H9 (cell line): ENCODE results near the gene CAMK1G. TPM values are rescaled to one million over a fixed set of nuclear protein-coding genes. Genes with fewer than 3 reads are reported as not detected.

ENCODE experiments used
- DNase-seq: peaks from one replicate; pipeline ENCODE4 v3.0.0-alpha.2; 2017
- H2AFZ ChIP-seq: one replicate; pipeline ENCODE4 v1.6.1; 2013; ENCODE audit warnings: mild to moderate bottlenecking, low read length, control low read depth, moderate library complexity
- H2AK5ac ChIP-seq: 2 replicates; pipeline ENCODE4 v1.6.1; 2013; ENCODE audit warnings: low read length, control low read depth, mixed read lengths; ENCODE audit not compliant: insufficient read length
- H2BK120ac ChIP-seq: one replicate; pipeline ENCODE4 v1.6.1; 2013; ENCODE audit warnings: low read depth, mild to moderate bottlenecking, low read length, control low read depth, inconsistent platforms; ENCODE audit not compliant: poor library complexity, severe bottlenecking
- H2BK12ac ChIP-seq: 2 replicates; pipeline ENCODE4 v1.6.1; 2013; ENCODE audit warnings: low read length, control low read depth, mixed read lengths, low read depth; ENCODE audit not compliant: insufficient read length
- H2BK15ac ChIP-seq: 2 replicates; pipeline ENCODE4 v1.6.1; 2013; ENCODE audit warnings: low read depth, low read length, control low read depth
- H2BK20ac ChIP-seq: one replicate; pipeline ENCODE4 v1.6.1; 2013; ENCODE audit warnings: low read depth, mild to moderate bottlenecking, low read length, control low read depth, inconsistent platforms; ENCODE audit not compliant: poor library complexity, severe bottlenecking
- H2BK5ac ChIP-seq: 2 replicates; pipeline ENCODE4 v1.6.1; 2013; ENCODE audit warnings: low read length, control low read depth, mixed read lengths; ENCODE audit not compliant: insufficient read length
- H3K14ac ChIP-seq: 2 replicates; pipeline ENCODE4 v1.6.1; 2013; ENCODE audit warnings: low read length, control low read depth; ENCODE audit not compliant: insufficient read depth
- H3K18ac ChIP-seq: 2 replicates; pipeline ENCODE4 v1.6.1; 2013; ENCODE audit warnings: low read depth, mild to moderate bottlenecking, mixed read lengths, low read length, control low read depth; ENCODE audit not compliant: insufficient read length
- H3K23ac ChIP-seq: 2 replicates; pipeline ENCODE4 v1.6.1; 2013; ENCODE audit warnings: low read length, control low read depth, mixed read lengths, low read depth; ENCODE audit not compliant: insufficient read length
- H3K23me2 ChIP-seq: 2 replicates; pipeline ENCODE4 v1.6.1; 2013; ENCODE audit warnings: low read depth, mild to moderate bottlenecking, mixed read lengths, low read length, control low read depth; ENCODE audit not compliant: insufficient read length, poor library complexity, severe bottlenecking
- H3K27ac ChIP-seq: 2 replicates; pipeline ENCODE4 v1.5.1; 2013; ENCODE audit warnings: low read length, control low read depth, mixed read lengths, low read depth; ENCODE audit not compliant: insufficient read length
- H3K27me3 ChIP-seq: 2 replicates; pipeline ENCODE4 v1.6.1; 2013; ENCODE audit warnings: low read length, control low read depth, inconsistent platforms; ENCODE audit not compliant: insufficient read depth
- H3K4ac ChIP-seq: 2 replicates; pipeline ENCODE4 v1.6.1; 2013; ENCODE audit warnings: low read depth, mild to moderate bottlenecking, control low read depth, inconsistent platforms, low read length, moderate library complexity
- H3K4me1 ChIP-seq: 2 replicates; pipeline ENCODE4 v1.6.1; 2013; ENCODE audit warnings: low read length, control low read depth, inconsistent platforms; ENCODE audit not compliant: insufficient read depth
- H3K4me2 ChIP-seq: 2 replicates; pipeline ENCODE4 v1.6.1; 2013; ENCODE audit warnings: low read length, control low read depth, mixed read lengths; ENCODE audit not compliant: insufficient read length, insufficient read depth
- H3K56ac ChIP-seq: 2 replicates; pipeline ENCODE4 v1.6.1; 2013; ENCODE audit warnings: low read depth, mild to moderate bottlenecking, mixed read lengths, low read length, control low read depth; ENCODE audit not compliant: insufficient read length
- H3K79me1 ChIP-seq: 2 replicates; pipeline ENCODE4 v1.6.1; 2013; ENCODE audit warnings: low read depth, mild to moderate bottlenecking, moderate library complexity, low read length, control low read depth, inconsistent platforms; ENCODE audit not compliant: insufficient read depth, poor library complexity, severe bottlenecking
- H3K79me2 ChIP-seq: 2 replicates; pipeline ENCODE4 v1.6.1; 2013; ENCODE audit warnings: low read length, control low read depth, inconsistent platforms; ENCODE audit not compliant: insufficient read depth
- H3K9ac ChIP-seq: 2 replicates; pipeline ENCODE4 v1.6.1; 2013; ENCODE audit warnings: low read length, control low read depth, mixed read lengths; ENCODE audit not compliant: insufficient read length; ENCODE audit errors: extremely low read depth
- H3K9me3 ChIP-seq: one replicate; pipeline ENCODE4 v1.6.1; 2013; ENCODE audit warnings: low read depth, low read length, inconsistent platforms; ENCODE audit not compliant: control insufficient read depth
- H3T11ph ChIP-seq: one replicate; pipeline ENCODE4 v1.6.1; 2013; ENCODE audit warnings: mild to moderate bottlenecking, low read length, control low read depth, inconsistent platforms
- H4K20me1 ChIP-seq: one replicate; pipeline ENCODE4 v1.6.1; 2013; ENCODE audit not compliant: control insufficient read depth, insufficient read length, insufficient read depth
- H4K5ac ChIP-seq: 2 replicates; pipeline ENCODE4 v1.6.1; 2013; ENCODE audit warnings: low read depth, mild to moderate bottlenecking, mixed read lengths, low read length, control low read depth; ENCODE audit not compliant: insufficient read length
- H4K8ac ChIP-seq: replicated peaks from 2 replicates; pipeline ENCODE4 v1.6.1; 2013; ENCODE audit warnings: low read length, control low read depth, mixed read lengths, low read depth; ENCODE audit not compliant: insufficient read length
- H4K91ac ChIP-seq: 2 replicates; pipeline ENCODE4 v1.6.1; 2013; ENCODE audit warnings: low read depth, mild to moderate bottlenecking, moderate library complexity, mixed read lengths, low read length, control low read depth; ENCODE audit not compliant: insufficient read length
- H3K27ac Mint-ChIP-seq, 3 experiments: 2 replicates in 2 of 3; 3 replicates in 1 of 3; pipeline ENCODE4 v1.8.0; 2020 to 2021; ENCODE audit warnings: mixed read lengths in 3 of 3, mild to moderate bottlenecking in 1 of 3, moderate library complexity in 1 of 3
- H3K27me3 Mint-ChIP-seq: 2 replicates; pipeline ENCODE4 v1.8.0; 2021; ENCODE audit warnings: low read depth, mild to moderate bottlenecking, moderate library complexity, mixed read lengths
- H3K36me3 Mint-ChIP-seq, 3 experiments: 2 replicates in 2 of 3; 3 replicates in 1 of 3; pipeline ENCODE4 v1.8.0; 2020 to 2021; ENCODE audit warnings: low read depth in 3 of 3, mixed read lengths in 3 of 3; ENCODE audit not compliant: insufficient read depth in 1 of 3
- H3K4me1 Mint-ChIP-seq, 2 experiments: 2 replicates each; pipeline ENCODE4 v1.8.0; 2020; ENCODE audit warnings: mixed read lengths in 2 of 2
- H3K4me3 Mint-ChIP-seq, 2 experiments: 2 replicates in 1 of 2; 3 replicates in 1 of 2; pipeline ENCODE4 v1.8.0; 2020 to 2021; ENCODE audit warnings: mild to moderate bottlenecking in 2 of 2, mixed read lengths in 2 of 2, moderate library complexity in 1 of 2
- H3K9me3 Mint-ChIP-seq, 2 experiments: 2 replicates in 1 of 2; 3 replicates in 1 of 2; pipeline ENCODE4 v1.8.0; 2020; ENCODE audit warnings: mild to moderate bottlenecking in 2 of 2, mixed read lengths in 2 of 2, moderate library complexity in 1 of 2
- CTCF ChIP-seq: fragments of 200-600 bp; sonication (generic); conservative IDR thresholded peaks from 3 replicates; pipeline ENCODE4 v1.8.0; 2021; ENCODE audit warnings: antibody characterized with exemption, mild to moderate bottlenecking
- WGBS: extraction: QIAGEN DNeasy Blood & Tissue Kit; methylation state at CpG from one replicate; pipeline ENCODE4 v1.1.7; 2013; ENCODE audit warnings: missing lambda C conversion rate, low lambda C conversion rate, mixed read lengths; ENCODE audit not compliant: insufficient read length; ENCODE audit errors: extremely low coverage; 5-methylcytosine and 5-hydroxymethylcytosine counted together
- total RNA-seq: library from RNA; stranded (reverse); gene quantifications from 2 replicates; pipeline ENCODE4 v1.2.1, GENCODE V29; 2021

Gene CAMK1G
- total RNA-seq, 1 experiment from 2014 or later: 0.28 TPM

- no peaks in the 10 kb centered on the region for H3K9me3 Mint-ChIP-seq
- no peaks in the 10 kb centered on the region for H3K23me2 ChIP-seq
- no peak overlapping the region for H3K4me2 ChIP-seq
- no peak overlapping the region for H2BK15ac ChIP-seq
- no peak overlapping the region for H3K27ac Mint-ChIP-seq
- H3K79me2 ChIP-seq: no peaks in the 10 kb centered on the region
- H3K36me3 Mint-ChIP-seq: no peaks in the 10 kb centered on the region; a peak in 1 of 7 replicates
- no CpG with 5 or more reads among the region's 5 CpGs for WGBS
- no peak overlapping the region for H2AK5ac ChIP-seq
- no peaks in the 10 kb centered on the region for H3K79me1 ChIP-seq
- no peaks in the 10 kb centered on the region for H3K27me3 ChIP-seq
- H3T11ph ChIP-seq: no peak overlapping the region
- no peak overlapping the region for H2BK5ac ChIP-seq
- DNase-seq: peak; percentile 59
- peak; percentile 65 for TF ChIP-seq CTCF
- no peak overlapping the region for H3K4me3 Mint-ChIP-seq
- no peak overlapping the region for H3K9ac ChIP-seq
- H2AFZ ChIP-seq: no peak overlapping the region
- no peak overlapping the region for H2BK120ac ChIP-seq
- no peak overlapping the region for H3K56ac ChIP-seq
- no peak overlapping the region for H4K91ac ChIP-seq
- H3K4me1 Mint-ChIP-seq: peaks cover 7 to 8% of the 10 kb centered on the region in 2 experiments
- no peaks in the 10 kb centered on the region for H3K4me1 ChIP-seq
- H3K23ac ChIP-seq: no peak overlapping the region
- no peaks in the 10 kb centered on the region for H3K9me3 ChIP-seq
- H3K18ac ChIP-seq: no peak overlapping the region
- H3K27me3 Mint-ChIP-seq: peaks cover 4% of the 10 kb centered on the region
- no peak overlapping the region for H3K14ac ChIP-seq
- no peak overlapping the region for H2BK20ac ChIP-seq
- H3K4ac ChIP-seq: no peak overlapping the region
- H4K5ac ChIP-seq: no peak overlapping the region
- H2BK12ac ChIP-seq: no peak overlapping the region
- no peak overlapping the region for H3K27ac ChIP-seq
- H4K8ac ChIP-seq: no peak overlapping the region
- H4K20me1 ChIP-seq: no peaks in the 10 kb centered on the region
Observed at GRCh38 chr1:209646558-209646957, 63.0 kb downstream of the CAMK1G start.
